Amniotic epithelial cell (primary cell): Measurements from ENCODE around the gene GAK.

Experiments used
- DNase-seq: peaks from one replicate; pipeline ENCODE4 v3.0.0-alpha.2; 2010; ENCODE audit warnings: low read depth

Gene GAK

DNA sequence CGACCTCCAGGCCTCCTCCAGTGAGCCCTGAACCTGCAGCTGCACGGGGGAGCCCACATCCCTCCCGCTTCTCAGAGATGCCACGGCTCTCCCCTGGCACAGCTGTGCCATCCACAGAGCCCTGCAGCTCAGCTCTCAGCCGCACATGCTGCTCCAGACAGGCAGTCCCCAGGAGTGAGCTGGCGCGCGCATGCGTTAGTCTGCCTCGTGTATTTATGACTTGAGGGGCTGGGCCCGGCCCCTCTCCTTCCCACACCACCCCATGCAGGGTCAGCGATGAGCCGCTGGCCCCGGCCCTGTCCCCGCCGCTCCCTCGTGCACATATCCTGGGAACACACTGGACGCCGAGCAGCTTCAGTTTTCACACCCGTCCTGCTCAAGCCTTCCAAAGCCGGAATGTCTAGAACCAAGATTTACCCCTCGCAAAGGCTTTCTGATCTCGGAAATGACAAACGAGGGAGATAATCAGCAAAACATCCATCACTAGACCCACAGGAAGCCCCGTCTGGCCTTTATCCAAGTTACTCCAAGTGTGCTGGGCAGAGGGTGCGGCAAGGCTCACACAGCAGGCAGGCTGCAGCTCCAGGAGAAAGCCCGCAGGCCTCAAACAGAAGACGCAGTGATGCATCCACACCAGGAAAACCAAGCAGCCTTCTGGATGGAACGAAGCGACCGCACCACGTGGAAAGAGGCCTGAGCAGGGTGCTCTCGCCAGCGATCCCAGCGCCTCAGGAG, 24.3 kb downstream of the GAK start:
- peak; percentile 93 for DNase-seq

DNA sequence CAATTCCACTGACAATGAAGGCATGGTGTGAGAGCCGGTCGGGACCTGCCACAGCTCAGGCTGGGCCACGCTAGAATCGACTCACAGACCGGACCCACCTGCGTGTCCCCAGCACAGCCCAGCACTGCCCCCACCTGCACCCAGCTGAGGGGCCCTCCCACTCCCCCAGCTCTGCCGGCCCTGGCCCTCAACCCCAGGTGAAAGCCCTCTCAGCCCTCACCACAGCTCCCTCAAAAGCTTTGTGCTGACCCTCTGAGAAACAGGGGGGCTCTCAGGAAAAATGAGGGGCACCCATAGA, 25.1 kb downstream of the GAK start:
- DNase-seq: no peak

DNA sequence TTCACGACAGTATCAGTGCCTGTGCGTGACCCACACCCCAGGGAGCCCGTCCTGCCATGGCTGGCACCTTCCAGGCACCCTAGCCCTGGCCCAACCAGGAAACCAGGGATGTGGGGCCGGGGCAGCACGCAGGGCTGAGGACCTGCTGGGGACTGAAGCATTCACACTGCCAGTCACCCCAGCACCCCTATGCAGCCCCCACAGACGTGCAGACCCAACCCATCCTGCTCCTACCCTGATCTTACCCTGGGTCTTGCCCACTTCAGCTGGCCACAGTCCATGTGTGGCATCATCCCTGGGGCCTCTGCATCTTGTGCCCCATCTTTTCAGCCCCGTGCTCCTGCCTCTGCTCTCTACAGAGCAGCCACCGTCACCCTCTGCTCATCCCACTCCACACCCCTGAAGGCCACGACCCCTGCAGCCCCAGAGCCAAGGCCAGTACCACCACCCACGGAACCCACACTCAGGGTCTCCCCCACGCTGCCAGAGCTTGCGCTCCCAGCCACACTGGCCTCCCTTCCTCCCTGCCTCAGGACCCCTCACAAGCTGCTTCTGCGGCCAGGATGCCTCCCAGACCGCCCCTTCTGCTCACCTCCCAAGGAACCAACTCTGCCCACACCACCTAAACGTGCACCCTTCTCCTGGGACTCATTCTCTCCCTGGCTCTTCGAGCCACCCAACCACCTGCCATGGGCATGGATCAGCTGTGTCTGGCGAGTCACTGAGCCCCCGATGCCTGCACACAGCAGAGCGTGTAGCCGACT, 25.6 kb downstream of the GAK start:
- no peak for DNase-seq

DNA sequence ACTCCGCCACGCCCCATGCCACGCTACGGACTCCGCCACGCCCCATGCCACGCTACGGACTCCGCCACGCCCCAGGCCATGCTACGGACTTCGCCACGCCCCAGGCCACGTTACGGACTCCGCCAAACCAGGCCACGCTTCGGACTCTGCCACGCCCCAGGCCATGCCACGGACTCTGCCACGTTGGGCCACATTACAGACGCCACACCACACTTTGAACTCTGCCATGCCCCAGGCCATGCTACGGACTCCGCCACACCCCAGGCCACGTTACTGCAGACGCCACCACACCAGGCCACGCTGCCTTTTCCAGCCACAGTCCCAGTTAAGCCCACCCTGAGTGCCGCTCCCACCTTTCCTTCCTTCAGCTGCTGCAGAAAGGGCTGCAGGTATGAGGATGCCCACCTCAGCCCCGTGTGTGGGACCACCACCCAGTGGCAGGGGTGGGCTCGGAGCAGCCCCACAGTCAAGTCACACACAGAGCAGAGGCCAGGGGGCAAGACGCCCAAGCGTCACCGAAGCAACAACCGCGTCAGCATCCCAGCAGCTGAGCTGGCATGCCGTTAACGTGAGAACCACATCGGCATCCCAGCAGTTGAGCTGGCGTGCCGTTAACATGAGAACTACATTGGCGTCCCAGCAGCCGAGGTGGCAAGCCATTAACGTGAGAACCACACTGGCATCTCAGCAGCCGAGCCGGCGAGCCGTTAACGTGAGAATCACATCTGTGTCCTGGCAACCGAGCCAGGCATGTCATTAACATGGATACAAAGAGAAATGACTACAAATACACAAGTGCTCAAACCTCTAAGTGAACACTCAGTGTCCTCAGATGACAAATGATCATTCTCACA, 26.4 kb downstream of the GAK start:
- no peak for DNase-seq

DNA sequence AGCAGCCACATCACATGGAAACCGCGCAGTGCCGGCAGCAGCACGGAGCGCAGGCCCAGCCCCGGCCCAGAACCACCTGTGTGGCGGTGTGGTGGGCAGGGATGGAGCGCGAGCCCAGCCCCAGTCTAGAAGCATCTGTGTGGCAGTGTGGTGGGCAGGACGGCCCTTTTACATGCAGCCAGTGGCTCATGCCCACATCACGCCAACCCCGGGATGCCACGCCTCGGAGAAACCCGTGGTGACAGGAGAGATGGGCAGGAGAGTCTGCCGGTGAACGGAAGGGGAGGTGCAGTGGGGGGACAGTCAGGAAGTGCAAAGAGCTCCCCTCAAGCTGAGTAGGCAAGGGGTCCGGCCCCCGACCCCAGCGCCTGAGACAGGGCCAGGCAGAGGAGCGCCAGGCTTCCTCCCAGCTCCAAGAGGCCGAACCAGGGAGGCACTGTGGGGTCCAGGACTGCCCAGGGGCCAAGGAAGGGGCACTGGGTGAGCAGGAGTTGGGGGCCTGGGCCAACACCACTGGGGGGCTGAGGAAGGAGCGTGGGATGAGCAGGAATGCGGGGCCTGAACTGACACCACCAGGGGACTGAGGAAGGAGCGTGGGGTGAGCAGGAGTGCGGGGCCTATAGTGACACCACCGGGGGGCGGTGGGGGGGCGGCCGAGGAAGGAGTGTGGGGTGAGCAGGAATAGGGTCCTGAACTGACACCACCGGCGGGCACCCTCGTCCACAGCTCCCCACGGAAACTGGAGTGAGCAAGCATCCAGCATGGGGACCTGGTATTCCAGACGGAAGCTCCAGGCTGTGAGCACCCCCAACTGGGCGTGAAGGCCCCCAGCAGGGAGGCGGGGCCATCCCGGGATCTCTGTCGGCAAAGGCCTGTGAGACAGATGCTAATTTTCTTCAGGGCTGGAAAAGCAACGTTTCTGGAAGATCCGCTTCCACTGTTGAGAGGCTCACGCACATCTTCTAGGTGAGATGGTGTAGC, 28.8 kb downstream of the GAK start:
- no peak for DNase-seq

DNA sequence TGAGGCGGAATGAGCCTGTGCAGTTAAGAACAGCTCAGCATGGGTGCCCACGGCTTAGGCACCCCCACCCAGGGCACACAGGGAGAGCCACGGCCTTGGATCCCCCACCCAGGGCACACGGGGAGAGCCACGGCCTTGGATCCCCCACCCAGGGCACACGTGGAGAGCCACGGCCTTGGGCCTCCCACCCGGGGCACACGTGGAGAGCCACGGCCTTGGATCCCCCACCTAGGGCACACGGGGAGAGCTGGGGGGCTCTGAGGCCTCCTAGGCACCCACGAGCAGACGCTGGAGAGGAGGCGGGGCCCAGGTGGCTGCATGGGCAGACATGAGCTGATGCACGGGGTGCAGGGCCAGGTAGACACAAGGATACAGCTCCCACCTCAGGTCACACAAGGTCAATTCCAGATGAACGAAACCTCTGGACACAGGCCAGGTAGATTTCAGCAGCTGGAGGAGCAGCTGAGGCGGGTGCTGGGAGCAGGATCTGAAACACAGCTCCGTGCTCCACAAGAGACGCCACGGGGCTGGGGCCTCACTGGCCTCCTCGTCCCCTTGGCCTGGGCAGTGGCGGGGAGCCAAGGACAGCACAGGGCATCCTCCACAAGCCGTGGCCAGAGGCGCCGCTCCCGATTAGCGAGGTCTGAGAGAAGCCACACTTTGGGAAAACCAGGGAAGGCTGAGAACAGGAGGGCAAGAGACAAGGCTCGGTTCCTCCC, 30.8 kb downstream of the GAK start:
- DNase-seq: no peak

DNA sequence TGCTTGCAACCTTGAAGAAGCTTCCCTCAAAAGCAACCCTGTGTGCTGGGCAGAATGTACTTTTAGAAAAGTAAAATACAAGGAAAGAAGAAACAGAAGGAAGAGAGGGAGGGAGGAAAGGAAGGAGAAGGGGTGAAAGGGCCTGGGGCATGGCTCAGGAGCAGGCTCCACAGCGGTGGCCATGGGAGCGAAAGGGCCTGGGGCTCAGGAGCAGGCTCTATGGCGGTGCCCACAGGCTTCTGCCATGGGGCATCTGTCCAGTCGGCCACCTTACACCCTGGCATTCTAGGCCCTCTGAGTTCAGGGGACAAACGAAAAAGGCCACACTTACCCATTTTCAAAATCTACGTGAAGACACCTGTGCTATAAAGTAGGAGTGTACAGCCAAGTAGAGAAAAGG, 31.4 kb downstream of the GAK start:
- DNase-seq: no peak

DNA sequence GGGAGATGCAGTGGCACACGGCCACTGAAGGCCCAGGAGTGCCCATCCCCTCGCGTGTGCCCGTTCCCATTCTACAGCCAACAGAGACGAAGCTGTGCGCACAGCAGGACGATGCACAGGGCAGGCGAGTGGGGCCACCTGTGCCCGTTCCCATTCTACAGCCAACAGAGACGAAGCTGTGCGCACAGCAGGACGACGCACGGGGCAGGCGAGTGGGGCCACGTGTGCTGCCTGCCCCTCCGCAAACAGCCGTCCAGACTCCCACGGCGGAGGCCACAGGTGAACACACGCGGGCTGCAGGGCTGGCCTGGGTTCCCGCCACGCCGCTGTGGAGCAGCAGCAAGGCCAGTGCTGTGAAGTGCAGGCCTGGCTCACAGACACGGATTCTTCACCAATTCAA, 32.0 kb downstream of the GAK start:
- no peak for DNase-seq

DNA sequence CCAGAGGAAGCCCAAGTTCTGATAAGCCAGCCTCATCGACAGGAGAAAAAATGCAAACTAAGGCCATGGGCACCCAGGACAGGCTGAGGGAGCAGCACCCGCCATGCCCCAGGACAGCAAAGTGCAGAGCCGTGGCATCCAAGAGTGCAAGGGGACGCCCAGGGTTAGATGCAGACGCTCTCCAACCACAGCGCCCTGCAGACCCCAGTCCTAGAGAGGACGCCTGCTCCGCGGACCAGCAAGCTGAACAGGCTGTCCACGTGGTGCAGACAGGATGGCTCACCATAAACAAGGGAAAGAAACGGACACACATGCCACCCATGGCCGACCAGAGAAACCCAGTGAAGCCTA, 32.6 kb downstream of the GAK start:
- DNase-seq: no peak

DNA sequence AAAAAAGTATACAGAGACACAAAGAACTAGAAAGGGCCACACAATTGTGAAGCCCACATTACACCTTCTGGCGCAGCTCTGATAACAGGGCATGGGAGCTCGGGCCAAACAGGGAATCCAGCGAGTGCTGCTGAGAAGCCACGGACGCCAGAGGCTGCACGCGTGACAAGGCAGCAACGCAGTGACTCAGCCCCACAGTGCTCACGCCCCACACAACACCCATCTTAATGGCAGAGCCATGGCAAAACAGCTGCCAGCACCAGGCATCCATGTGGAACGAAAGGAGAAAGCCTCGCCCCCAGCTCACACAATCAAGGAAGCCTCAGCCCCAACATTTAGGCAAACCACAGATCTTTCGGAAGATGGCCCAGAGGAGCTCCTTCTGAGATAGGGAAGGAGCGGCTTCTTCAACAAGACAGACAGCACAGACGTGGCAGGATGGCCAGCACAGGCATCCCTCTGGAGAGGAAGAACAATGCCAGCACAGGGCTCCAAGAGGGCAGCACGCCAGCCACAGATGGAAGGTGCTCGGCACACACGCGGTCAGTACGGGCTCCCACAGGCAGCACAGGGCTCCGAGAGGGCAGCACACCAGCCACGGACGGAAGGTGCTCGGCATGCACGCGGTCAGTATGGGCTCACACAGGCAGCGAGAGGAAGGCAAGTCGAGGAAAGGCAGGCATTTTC, 33.1 kb downstream of the GAK start:
- no peak for DNase-seq

DNA sequence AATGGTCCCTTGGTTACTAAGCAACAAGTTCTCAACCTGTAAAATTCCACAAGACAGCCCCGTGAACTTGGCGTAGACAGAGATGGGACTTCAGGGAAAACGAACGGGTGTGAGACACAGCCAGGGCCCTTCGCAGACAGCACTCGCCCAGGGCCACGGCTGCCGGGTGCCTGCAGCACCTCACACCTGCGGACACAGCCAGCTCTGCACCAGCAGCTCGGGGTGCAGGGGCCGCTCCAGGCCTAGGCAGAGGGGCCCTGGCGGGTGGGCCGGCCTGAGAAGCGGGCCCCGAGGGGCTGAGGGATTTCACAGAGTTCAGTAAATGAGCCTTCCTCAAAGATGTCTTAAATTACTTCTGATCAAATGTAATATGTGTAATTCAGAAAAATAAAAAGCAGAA, 34.0 kb downstream of the GAK start:
- DNase-seq: no peak

DNA sequence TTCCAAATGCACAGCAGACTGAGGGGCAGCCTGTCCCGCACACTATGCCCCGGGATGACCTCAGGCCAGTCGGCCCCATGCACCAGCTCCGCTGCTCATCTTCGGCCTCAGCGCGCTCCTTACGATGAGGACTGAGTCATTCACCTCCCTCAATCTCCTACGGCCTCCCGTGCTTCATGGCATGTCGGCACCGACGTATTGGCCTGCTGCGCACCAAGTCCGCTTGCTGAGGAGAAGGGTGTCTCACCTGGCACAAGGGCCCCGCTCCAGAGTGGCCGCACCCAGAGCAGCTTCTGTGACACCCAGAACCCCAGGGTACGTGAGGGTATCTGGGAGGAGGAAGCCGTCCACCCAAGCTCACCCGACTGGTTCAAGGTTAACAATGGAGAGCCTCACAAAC, 35.5 kb downstream of the GAK start:
- no peak for DNase-seq

DNA sequence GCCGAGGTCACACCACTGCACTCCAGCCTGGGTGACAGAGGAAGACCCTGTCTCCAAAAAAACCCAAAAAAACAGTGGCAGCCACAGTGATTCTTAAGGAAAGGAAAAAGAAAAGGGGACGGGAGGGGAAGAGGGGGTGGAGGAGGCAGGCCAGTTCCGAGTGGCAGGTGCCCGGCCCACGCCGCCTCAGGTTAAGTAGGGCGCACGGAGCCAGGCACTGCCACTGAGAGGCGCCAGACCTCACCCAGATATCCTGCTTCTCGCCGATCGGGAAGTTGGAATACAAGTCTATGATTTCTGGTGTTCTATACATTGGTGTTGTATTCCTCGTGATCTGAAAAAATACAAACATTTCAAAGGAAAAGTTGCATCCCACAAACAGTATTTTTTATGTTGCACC, 35.9 kb downstream of the GAK start:
- no peak for DNase-seq

DNA sequence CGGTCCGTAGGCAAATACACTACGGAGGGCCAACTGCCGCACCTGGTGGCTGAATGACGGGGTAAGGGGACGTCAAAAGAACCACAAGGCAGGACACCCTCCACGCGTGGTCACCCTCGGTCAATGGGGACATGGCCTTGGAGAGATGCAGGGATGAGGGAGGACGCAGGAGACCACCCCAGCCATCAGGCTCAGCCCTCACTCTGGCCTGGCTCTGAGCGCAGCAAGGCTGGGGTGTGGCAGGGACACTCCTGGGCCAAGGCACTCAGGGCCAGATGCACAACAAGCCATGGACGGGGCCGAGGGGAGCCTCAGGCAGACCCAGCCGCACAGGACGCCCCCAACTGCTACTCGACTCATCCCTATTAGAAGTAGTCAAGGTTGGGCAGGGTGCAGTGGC, 36.5 kb downstream of the GAK start:
- DNase-seq: no peak

DNA sequence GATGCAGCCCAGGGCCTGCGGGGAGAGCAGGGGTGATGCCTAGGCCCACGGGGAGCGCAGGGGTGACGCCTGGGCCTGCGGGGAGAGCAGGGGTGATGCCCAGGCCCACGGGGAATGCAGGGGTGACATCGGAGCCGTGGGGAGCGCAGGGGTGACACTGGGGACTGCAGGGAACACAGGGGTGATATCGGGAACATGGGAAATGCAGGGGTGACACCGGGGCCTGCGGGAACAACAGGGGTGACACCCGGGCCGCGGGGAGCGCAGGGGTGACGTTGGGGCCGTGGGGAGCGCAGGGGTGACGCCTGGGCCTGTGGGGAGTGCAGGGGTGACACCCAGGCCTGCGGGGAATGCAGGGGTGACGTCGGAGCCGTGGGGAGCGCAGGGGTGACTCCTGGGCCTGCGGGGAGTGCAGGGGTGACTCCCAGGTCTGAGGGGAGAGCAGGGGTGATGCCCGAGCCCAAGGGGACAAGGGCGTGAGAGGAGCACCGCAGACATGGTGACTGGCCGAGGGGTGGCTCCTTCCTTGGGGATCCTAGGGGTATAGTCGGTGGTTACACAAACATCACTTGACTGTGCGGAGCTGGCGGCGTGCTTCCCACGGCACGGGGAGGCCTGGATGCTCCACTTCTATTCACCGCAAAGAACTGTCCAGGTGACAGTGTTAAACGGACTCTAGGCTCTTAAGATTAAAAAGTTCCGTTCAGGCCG, 38.0 kb downstream of the GAK start:
- DNase-seq: no peak

DNA sequence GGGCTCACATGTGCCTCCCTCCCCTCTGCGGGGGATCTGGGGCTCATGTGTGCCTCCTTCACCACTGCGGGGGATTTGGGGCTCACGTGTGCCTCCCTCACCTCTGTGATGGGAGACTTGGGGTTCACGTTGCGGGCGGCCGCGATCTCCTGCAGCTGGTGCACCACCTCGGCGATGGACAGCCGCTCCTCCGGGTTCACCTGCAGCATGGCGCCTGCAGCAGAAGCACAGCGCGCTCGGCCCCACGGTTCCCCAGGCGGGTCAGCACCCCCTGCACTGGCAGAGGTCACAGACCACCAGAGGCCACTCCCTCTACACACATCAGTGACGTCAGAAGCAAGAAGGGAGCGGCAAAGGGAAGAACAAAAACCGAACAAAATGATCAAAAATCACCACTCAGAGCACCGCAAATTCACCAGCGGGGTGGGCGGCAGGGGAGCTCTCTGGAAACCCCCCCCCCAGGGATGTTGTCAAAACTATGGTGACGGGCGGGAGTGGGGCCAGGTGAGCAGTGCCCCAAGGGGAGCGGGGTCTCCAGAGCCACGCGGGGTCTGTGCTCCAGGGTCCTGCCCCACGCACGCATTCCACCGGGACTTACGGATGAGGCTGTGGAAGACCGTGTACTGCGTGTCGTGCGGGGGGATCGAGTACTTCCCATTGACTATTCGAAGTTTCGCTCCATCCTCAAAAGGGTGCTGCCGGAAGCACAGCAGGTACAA, 38.7 kb downstream of the GAK start:
- no peak for DNase-seq

DNA sequence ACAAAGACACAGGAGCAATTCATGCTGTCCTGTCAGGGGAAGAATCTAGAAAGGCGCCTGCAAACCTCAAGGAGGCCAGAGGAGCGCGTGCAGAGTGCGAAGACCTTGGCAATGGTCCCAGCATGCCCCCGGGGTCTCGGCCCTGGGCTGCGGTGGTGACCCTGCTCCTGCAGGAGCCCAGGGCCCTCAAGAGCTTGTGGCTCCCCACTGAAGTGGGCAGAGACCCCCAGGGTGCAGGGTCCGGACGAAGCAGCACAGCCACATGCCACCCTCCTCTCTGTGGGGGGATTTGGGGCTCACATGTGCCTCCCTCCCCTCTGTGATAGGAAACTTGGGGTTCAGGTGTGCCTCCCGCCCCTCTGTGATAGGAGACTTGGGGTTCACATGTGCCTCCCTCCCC, 39.3 kb downstream of the GAK start:
- DNase-seq: no peak

DNA sequence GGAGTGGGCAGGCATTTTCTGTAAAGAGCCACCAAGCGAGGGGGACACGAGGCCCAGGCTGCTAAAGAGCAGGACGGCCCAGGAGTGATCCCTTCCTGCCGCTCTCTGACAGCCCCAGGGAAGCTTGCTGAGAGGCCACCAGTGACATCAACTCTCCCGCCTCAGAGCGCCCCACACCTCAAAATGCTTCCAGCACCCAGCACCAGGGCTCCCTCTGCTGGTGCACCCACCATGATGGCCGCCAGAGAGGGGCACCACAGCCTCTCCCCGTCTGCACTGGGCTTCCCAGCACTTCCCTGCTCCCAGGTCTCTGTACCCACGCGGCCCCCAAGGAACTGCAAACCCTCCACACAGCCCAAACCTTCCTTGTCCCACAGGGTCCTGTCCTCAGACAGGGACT, 40.4 kb downstream of the GAK start:
- DNase-seq: peak; percentile 8

DNA sequence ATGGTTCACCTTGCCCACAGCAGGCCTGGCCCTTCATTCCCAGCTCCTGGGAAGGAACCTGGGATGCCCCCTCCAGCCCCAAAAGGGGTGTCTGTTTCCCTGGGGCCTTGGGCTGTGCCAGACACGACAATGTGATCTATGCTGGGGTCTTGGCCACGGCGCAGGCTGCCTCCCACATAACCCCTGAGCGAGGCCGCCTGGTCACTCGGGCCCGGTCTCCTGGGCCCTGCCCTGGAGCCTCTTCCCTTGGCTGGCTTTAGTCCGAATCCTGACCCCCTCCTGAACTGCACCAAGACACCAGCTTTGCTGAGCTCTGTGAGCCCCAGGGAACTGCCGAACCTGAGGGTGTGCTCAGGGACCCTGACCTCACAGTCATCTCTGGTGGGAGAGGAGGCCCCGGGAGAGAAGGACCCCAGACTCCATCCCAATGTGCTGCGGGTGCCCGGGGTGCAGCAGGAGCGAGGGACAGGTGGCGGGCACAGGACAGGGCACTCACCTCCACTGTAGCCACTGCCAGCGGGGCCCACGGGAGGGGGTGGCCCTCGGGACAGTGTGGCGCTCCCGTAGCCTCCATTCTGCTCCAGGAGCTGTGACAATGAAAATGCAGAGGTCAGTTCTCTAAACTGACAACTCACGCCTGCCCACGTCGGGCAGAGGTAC, 42.0 kb downstream of the GAK start:
- no peak for DNase-seq
